Heart right ventricle (tissue), 16 donors: ENCODE results near the gene PLEKHJ1. TPM values are rescaled to one million over a fixed set of nuclear protein-coding genes. Genes with fewer than 3 reads are reported as not detected.

Experiments
- ATAC-seq, 8 donors: fragments of 200-7000 bp; cut with Tn5 transposase; one replicate each; pipeline ENCODE4 v1.9.1; 2020; ENCODE audit warnings: mild to moderate bottlenecking in 8 of 8, moderate library complexity in 8 of 8, moderate number of reproducible peaks in 1 of 8
- DNase-seq, 2 donors: peaks; one replicate each; pipeline ENCODE4 v3.0.0-alpha.2; 2020
- H3K27ac ChIP-seq, 10 donors: fragments of 200-600 bp; sonication (generic) in 2 of 10; one replicate each; pipeline versions ENCODE4 v1.5.0 to v1.8.0; 2020 to 2022; ENCODE audit warnings: mild to moderate bottlenecking in 3 of 10
- H3K27me3 ChIP-seq, 7 donors: fragments of 200-600 bp; one replicate each; pipeline ENCODE4 v1.8.0; 2021 to 2022; ENCODE audit warnings: mild to moderate bottlenecking in 2 of 7
- H3K36me3 ChIP-seq, 9 donors: fragments of 200-600 bp; sonication (generic) in 1 of 9; one replicate each; pipeline versions ENCODE4 v1.5.0 to v1.8.0; 2020 to 2022; ENCODE audit warnings: mild to moderate bottlenecking in 2 of 9
- H3K4me1 ChIP-seq, 9 donors: fragments of 200-600 bp; sonication (generic) in 1 of 9; one replicate each; pipeline versions ENCODE4 v1.5.0 to v1.8.0; 2020 to 2022; ENCODE audit warnings: mild to moderate bottlenecking in 4 of 9
- H3K4me3 ChIP-seq, 10 donors: fragments of 200-600 bp; sonication (generic) in 2 of 10; one replicate each; pipeline versions ENCODE4 v1.5.0 to v1.8.0; 2020 to 2022; ENCODE audit warnings: mild to moderate bottlenecking in 7 of 10, moderate library complexity in 2 of 10
- H3K9me3 ChIP-seq, 11 donors: fragments of 200-600 bp in 10 of 11; sonication (generic) in 2 of 11; one replicate each; pipeline versions ENCODE4 v1.5.0 to v1.8.0; 2013 to 2022; ENCODE audit warnings: mild to moderate bottlenecking in 2 of 11, control low read depth in 1 of 11, moderate library complexity in 1 of 11
- WGBS, 2 donors: extraction: QIAGEN DNeasy Blood & Tissue Kit; methylation state at CpG; one replicate each; pipeline ENCODE4 v1.1.7; 2013; ENCODE audit warnings: inconsistent platforms in 1 of 2; 5-methylcytosine and 5-hydroxymethylcytosine counted together
- intact Hi-C, 10 donors: fragments of 100-400 bp; cut with DNase I; formaldehyde crosslinking; loops; one replicate each; pipeline versions ENCODE4 v1.11.1 to v1.14.2; 2022
- polyA plus RNA-seq, 2 donors: library from polyadenylated mRNA; stranded (reverse); fragments of 200-250 nt; gene quantifications; one replicate each; pipeline ENCODE4 v1.2.3, GENCODE V29; 2013
- total RNA-seq, 10 donors: library from RNA; stranded (reverse); fragmentation: NEBNext Ultra II Directional in 3 of 10; extraction: Animal tissue kit (Norgen Biotek cat#: 25700) in 3 of 10; gene quantifications; one replicate each; pipeline versions ENCODE4 v1.2.1 to v1.2.4, GENCODE V29; 2021 to 2023
- TF ChIP-seq, protein P1 (sequence below), 9 donors: fragments of 200-600 bp; sonication (generic) in 2 of 9; IDR thresholded peaks; one replicate each; pipeline versions ENCODE4 v1.5.0 to v1.8.0; 2021 to 2022; ENCODE audit warnings: antibody characterized with exemption in 9 of 9, mild to moderate bottlenecking in 5 of 9, moderate library complexity in 1 of 9
- donor health status: Arrhythmogenic right ventricular cardiomyopathy.
- donor health status: ischemic (EF 13 %, LVEDD 7.1; RV severe dilation, severe dysfunction).
- donor health status: healthy with polysubstance abuse.
- donor health status: DM: no; HTN: yes; CAD: no.
- donor health status: DM: no; HTN: no; CAD: no.
- donor health status: ischemic (EF 25% LVEDD 6.9; RV normal size, moderate dysfunction).
- donor health status: ischemic (EF 25% LVEDD 5.7; RV mildly dilated, moderate dysfunction).
- donor health status: healthy.
- donor health status: DM: yes; HTN: yes; CAD: no.
- donor health status: Ischemic cardiomyopathy.
- donor health status: ischemic (EF 35%, LVEDD 5.7; RV mildly dilated, moderate dysfunction).
- donor health status: nonischemic (EF 11% LVEDD 7.7; RV severe dilation, severe dysfunction).
- donor health status: DM: yes; HTN: yes; CAD: no.
- donor health status: PGD.
- donor health status: ischemic (EF 29% LVEDD 5.4; RV normal size, mild dysfunction).
- donor health status: nonischemic (EF 23%, LVEDD 6.1; RV moderate dilation, normal function).

The PLEKHJ1 gene
- total and polyA plus RNA-seq, 12 donors: 40.0 to 103 (median 46.8) TPM

DNA sequence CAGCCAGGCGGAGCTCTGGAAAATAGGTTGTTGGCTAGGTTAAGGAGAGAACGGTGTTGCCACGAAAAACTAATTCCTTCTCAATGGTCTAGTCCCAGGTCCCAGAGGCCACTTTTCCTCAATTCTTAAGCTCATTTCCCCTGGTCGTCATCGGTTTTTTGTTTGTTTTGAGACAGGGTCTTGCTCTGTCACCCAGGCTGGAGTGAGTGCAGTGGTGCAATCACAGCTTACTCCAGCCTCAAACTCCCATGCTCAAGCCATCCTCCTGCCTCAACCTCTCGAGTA lies 1.7 kb upstream of the PLEKHJ1 start:
- intact Hi-C loops: loop anchor here in 9 of 10 donors (2.0 to 10.0 kb wide), 13 partner anchors 27 to 157 kb away; partner anchors contain the start of genes AP3D1 (in 2 of the 9) and DOT1L (in 2 of the 9)
- TF ChIP-seq, protein P1, sequence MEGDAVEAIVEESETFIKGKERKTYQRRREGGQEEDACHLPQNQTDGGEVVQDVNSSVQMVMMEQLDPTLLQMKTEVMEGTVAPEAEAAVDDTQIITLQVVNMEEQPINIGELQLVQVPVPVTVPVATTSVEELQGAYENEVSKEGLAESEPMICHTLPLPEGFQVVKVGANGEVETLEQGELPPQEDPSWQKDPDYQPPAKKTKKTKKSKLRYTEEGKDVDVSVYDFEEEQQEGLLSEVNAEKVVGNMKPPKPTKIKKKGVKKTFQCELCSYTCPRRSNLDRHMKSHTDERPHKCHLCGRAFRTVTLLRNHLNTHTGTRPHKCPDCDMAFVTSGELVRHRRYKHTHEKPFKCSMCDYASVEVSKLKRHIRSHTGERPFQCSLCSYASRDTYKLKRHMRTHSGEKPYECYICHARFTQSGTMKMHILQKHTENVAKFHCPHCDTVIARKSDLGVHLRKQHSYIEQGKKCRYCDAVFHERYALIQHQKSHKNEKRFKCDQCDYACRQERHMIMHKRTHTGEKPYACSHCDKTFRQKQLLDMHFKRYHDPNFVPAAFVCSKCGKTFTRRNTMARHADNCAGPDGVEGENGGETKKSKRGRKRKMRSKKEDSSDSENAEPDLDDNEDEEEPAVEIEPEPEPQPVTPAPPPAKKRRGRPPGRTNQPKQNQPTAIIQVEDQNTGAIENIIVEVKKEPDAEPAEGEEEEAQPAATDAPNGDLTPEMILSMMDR (IDR thresholded peaks at IDR 0.05): no peak
- Histone ChIP-seq H3K4me1 (peaks cover 27 to 84% (median 64%) of the 10 kb centered on the region in 9 donors), H3K4me3 (peak overlapping the region in 9 of 10 donors; percentile 71 to 95 (median 85)), H3K27ac (peak overlapping the region in 3 of 10 donors; percentile 92 to 99 (median 94)), H3K36me3 (peaks cover 0 to 29% (median 3%) of the 10 kb centered on the region in 9 donors), H3K9me3 (no peaks in the 10 kb centered on the region), H3K27me3 (no peaks in the 10 kb centered on the region)
- no peak for ATAC-seq
- WGBS, 2 donors: 78 to 81% methylated on average over 6 of the region's 6 CpGs
- DNase-seq: no peak

DNA sequence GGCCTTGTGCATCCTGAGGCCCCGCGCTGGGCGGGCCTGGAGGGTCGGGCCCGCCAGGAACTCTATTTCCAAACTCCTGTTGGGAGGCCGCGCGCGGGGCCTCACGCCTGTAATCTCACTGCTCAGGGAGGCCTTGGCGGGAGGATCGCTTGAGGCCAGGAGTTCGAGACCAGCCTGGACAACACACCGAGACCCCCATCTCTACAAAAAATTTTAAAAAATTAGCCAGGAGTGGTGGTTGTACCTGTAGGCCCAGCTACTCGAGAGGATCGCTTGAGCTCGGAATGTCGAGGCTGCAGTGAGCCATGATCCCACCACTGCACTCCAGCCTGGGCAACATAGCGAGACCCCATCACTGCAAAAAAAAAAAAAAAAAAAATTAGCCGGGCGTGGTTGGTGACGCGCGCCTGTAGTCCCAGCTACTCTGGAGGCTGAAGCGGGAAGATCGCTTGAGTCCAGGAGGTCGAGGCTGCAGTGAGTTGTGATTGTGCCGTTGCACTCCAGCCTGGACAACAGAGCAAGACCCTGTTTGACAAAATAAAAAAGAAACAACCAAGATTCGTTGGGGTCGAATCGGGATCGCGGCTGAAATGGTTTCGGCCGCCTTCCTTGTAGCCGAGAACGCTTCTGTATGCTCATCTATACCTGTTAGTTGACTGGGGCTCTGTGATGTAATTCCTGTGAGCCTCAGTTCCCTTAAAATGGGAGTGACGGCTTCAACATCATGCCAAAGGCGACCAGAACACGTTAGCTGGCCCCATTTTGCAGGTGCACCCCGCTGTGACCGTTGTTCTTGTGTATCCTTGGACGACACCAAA lies 1.1 kb upstream of the PLEKHJ1 start:
- Histone ChIP-seq H3K4me1 (peaks cover 27 to 82% (median 59%) of the 10 kb centered on the region in 9 donors), H3K27me3 (no peaks in the 10 kb centered on the region), H3K4me3 (peak overlapping the region; percentile 71 to 95 (median 89)), H3K36me3 (peaks cover 0 to 31% (median 4%) of the 10 kb centered on the region in 9 donors), H3K9me3 (no peaks in the 10 kb centered on the region), H3K27ac (peak overlapping the region; percentile 92 to 100 (median 99))
- intact Hi-C loops: loop anchor here in 9 of 10 donors (2.0 to 10.0 kb wide), 12 partner anchors 32 to 158 kb away; partner anchors contain the start of genes AP3D1 (in 2 of the 9) and DOT1L (in 2 of the 9)
- TF ChIP-seq, protein P1 (IDR thresholded peaks at IDR 0.05): no peak
- peak in 2 of 8 donors; percentile 14 to 26 for ATAC-seq
- no peak for DNase-seq
- 42 to 45% methylated on average over 43 of the region's 43 CpGs for WGBS, 2 donors

DNA sequence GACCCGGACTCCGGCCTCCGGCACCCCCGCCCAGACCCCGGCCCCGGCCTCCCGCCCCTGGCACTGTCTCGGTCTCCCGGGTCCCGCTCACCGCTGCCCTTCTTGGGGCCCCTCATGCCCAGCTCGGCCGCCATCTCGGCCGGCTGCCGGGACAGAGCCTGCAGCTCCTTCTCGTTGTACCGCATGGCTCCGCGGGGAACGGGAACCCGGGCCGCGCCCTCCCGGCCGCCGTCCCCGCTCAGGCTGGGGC lies 140 bp downstream of the PLEKHJ1 start:
- 0% methylated on average over 22 to 27 of the region's 28 CpGs for WGBS, 2 donors
- intact Hi-C loops: loop anchor here in 9 of 10 donors (1.0 to 10.0 kb wide), 15 partner anchors 33 to 159 kb away; partner anchors contain the start of genes AP3D1 (in 3 of the 9) and DOT1L (in 2 of the 9)
- H3K4me1 ChIP-seq: peaks cover 28 to 82% (median 55%) of the 10 kb centered on the region in 9 donors
- peaks cover 0 to 31% (median 4%) of the 10 kb centered on the region in 9 donors for H3K36me3 ChIP-seq
- peak overlapping the region; percentile 92 to 100 (median 99) for H3K27ac ChIP-seq
- peak overlapping the region; percentile 71 to 95 (median 89) for H3K4me3 ChIP-seq
- H3K27me3 ChIP-seq: no peaks in the 10 kb centered on the region
- ATAC-seq (no peak), DNase-seq (no peak)
- TF ChIP-seq, protein P1 (IDR thresholded peaks at IDR 0.05): no peak
- H3K9me3 ChIP-seq: no peaks in the 10 kb centered on the region

DNA sequence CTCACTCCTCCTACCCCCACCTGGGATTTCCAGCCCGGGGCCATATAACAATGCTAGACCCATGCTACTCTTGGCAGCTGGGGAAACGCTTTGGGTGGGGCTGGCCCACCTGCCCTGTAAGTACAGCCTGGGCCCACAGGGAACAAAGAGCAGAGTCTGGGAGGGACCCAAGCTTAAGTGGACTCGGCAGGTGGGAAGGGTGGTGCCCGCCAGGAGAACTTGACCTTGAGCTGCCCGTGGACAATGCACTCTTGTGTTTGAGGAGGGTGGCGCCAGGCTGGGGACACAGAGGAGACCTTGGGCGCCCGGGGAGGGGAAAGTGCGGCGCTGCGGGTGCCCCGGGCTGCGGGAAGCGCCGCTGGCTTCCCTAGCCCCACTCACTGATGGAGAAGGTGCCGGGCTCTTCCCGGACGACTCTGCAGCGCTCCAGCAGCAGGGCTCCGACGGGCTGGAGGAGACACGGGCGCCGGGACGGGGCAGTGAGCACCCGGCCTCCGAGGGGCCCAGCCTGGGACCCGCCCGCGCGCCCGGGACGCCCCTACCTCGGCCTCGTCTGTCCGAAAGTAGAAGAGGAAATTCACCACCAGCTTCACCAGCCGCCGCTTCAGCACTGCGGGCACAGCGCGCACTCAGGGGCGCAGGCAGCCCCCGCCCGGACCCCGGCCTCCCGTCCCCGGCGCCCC lies 607 bp downstream of the PLEKHJ1 start:
- Histone ChIP-seq H3K27ac (peak overlapping the region; percentile 92 to 100 (median 99)), H3K9me3 (no peaks in the 10 kb centered on the region), H3K27me3 (no peaks in the 10 kb centered on the region), H3K36me3 (peaks cover 0 to 36% (median 4%) of the 10 kb centered on the region in 9 donors), H3K4me1 (peaks cover 25 to 81% (median 50%) of the 10 kb centered on the region in 9 donors), H3K4me3 (peak overlapping the region; percentile 71 to 95 (median 89))
- peak in 5 of 8 donors; percentile 0 to 7 (median 6) for ATAC-seq
- TF ChIP-seq, protein P1 (IDR thresholded peaks at IDR 0.05): no peak
- intact Hi-C loops: loop anchor here in 9 of 10 donors (1.0 to 10.0 kb wide), 15 partner anchors 33 to 159 kb away; partner anchors contain the start of genes AP3D1 (in 3 of the 9) and DOT1L (in 2 of the 9)
- DNase-seq: peak in 1 of 2 donors; percentile 54
- WGBS, 2 donors: 1% methylated on average over 28 to 48 of the region's 48 CpGs
